IPS DF 4.7 (cell line): ENCODE measurements around the gene SLC17A1.

Source experiments
- DNase-seq: peaks from one replicate; pipeline ENCODE4 v3.0.0-alpha.2; 2013; ENCODE audit warnings: low spot score; ENCODE audit errors: extremely low read depth

The SLC17A1 gene

DNA sequence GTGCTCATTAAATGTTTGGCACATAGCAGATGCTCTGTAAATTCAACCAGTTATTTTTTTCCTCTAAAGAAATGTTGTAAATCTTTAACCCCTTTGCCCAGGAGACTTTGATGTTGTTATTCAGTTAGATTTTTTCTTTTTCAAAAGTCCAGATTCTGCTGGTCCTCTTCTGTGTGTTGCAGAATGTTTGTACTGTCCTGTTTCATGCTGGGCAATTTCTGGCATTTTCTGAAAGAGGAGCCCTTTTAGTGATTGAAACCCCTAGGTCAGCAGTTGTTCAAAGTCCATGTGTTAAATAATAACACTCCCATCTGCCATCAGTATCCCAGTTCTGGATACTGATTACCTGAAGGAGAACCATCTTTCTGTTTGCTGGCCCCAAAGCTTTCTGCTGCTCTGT is 1.3 kb upstream of the SLC17A1 start:
- no peak for DNase-seq

DNA sequence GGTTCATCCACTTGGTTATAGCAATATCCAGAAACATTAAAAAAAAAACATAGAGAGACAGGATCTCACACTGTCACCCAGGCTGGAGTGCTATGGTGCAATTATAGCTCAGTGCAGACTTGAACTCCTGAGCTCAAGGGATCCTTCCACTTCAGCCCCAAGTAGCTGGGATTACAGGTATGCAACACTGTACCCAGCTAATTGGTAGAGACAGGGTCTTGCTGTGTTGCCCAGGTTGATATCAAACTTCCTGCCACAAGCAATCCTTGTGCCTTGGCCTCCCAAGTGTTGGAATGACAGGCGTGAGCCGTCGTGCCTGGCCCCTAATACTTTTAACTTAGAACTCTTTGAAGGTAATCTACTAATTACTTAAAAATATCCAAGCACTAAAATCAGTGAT is 818 bp upstream of the SLC17A1 start:
- no peak for DNase-seq

DNA sequence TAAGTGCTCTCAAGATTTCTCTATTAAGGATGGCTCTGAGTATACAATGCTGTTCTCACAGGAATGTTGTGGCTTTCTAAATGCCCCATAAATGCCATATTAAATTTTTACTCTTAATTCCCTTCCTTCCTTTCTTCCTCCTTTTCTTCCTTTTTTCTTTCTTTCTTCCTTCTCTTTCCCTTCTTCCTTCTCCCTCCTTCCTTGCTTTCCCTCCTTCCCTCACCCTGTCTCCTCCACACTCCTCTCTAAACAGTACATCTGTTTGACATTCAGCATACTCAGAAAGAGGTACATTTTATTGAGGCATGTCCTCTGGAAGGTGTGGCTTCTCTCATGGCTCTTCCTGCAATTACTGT is 433 bp upstream of the SLC17A1 start:
- DNase-seq: no peak

DNA sequence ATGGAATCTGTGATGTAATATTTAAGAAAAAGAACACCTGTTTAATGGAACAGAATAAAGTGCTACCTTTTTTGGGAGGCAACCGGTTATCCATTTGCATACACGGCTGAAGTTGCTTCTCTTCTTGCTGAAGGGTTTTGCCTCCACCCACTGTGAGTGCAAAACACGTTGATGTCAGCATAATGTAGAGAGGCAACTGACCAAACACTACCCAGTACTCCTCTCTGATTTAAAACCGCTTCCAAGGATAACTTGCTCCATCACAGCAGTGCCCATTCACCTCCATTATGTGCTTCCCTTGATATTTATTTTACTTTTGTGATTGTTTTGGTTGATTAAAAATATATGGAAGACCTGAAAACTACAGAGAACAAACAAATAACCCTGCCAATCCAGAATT is 1.4 kb downstream of the SLC17A1 start:
- DNase-seq: no peak

DNA sequence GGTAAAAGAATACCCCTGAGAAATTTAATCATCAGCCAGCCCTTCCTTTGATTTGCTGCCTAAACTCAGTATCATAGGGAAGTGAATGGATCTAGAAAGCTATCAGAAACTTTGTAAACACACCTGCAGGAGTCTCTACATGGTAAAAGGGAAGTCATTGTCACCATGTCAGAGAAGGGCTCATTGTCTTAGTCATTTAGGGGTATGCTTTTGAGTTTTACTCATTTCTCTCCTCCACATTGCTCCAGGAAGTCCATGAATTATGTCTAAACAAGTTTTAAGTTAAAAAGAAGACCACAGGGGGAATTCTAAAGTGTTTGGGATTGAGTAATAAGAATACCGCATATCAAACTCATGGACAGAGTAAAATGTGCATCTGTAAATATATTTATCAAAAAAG is 2.5 kb downstream of the SLC17A1 start:
- no peak for DNase-seq

DNA sequence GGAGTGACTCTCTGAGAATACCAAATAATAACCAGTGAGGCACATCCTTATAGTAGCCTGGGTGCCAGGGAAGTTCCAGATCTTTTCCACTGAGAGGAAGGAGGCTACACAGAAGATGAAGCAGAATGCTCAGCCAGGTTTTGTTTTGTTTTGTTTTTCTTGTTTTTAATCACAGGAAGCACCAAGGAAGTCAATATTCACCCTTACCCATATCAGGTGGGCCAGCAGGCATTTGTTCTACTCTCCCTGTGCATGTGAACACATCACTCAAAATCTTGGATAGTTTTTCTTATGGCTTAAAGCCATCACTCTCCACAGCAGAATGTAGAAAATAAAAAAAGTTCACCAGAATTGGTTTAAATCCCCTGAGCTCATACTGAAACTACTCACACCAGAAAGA is 10.5 kb downstream of the SLC17A1 start:
- no peak for DNase-seq

DNA sequence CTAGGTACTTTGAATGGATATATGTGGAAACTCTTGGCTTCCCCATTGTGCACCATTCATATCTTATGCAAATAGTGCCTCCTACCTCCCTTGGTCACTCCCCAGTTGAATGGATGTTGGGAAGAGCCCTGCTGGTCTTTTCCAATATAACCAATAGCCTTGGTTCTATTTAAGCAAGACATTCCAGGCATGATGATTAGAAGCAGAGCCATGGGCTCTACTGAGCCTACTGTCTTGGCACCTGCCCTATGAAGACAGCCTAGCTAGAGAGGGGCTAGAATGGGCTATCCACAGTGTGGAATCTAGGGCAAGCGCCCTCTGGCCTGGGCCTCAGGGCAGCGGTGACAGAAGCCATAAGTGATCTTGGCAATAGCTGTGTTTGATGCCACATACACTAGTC is 15.6 kb downstream of the SLC17A1 start:
- no peak for DNase-seq

DNA sequence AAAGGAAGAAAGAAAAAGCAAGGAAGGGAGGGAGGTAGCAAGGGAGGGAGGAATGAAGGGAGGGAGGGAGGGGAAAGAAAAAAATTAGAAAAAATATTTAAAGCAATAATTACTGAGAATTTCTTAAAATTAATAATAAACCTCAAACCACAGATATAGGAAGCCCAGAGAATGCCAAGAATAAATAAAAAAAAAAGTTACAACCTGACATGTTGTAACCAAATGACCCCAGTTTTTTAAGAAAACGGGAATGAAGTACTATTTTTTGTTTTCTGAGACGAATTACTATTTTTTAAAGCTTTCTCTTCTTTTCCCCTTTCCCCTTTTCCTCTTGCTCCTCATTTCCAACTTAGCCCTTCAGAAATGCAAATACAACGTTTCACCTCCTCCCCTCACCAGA is 16.7 kb downstream of the SLC17A1 start:
- DNase-seq: no peak

DNA sequence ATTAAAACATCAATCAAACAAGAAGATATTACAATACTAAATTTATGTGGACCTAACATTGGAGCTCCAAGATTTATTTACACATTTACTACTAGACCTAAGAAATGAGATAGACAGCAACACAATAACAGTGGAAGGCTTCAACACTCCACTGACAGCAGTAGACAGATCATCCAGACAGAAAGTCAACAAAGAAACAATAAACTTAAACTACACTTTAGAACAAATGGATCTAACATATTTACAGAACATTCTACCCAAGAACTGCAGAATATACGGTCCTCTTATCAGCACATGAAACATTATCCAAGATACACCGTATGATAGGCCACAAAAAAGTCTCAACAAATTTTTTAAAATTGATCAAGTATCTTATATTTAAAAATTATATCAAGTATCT is 27.0 kb downstream of the SLC17A1 start:
- DNase-seq: no peak

DNA sequence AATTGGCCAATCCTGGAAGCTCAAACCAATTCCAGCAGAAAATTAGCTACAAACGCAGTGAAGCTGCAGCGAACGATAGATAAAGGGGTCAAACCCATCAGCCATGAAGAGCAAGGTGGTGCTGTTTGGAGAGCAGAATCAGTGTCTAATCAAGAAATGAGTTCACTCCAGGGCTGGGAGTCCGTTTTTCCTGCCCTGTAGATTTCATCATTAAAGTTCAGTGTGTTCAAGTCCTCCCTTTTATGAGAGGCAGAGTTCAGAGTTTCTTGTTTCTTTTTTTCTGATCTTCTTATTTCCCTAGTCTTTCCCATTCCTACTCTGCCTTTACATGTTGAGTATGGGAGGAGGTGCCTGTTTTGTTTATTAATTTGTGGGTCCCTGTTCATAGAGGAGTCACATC is 30.4 kb downstream of the SLC17A1 start:
- no peak for DNase-seq

DNA sequence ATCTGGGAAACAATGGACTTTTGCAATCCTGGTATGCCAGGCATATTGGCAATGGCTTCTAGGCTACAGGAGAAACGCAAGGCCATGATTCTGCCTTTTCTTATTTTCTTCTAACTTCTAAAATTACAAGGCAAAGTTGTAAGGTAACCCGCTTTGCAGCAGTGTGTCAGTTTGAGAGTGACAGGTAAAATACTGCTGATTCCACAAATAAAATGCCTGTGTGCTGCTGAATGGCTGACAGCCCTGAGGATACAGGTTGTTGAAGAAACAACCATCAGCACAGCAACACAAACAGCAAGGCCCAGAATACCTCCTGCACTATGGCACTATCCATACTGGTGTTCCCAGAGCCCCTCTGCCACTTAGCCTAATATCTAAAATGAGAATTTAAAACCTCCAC is 37.1 kb downstream of the SLC17A1 start:
- no peak for DNase-seq

DNA sequence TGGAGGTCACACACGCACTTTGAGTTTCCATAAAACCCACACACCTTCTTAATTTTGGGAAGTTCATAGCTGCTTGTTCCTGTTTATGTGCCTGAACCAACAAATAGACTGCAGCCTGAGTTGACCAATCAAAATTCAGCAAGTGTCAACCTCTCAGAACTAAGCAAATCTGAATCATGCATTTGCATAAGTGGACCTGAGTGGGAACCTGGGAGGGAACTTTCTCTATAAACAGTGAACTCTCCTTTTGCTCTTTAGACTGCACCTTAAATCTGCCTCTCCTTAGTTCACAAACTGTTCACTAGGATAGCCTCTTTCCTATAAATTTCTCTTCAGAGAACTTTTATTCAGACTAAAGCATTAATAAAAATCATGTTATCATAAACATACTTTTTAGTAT is 37.9 kb downstream of the SLC17A1 start:
- no peak for DNase-seq

DNA sequence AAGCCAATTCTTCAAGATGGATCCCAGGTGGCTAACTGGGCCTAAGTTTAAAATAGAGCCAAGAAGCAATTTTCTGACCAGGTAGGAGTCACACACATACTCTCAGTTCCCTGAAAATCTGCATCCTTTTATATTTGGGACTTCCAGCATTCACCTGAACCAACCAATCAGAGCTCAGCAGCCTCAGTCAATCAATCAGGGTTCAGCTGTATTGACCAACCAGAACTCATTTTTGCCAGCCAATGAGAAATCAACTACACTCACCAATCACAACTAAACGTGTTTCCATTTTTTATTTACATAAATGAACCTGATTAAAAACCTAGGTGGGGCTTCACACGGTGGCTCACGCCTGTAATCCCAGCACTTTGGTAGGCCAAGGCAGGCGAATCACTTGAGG is 39.8 kb downstream of the SLC17A1 start:
- DNase-seq: no peak

DNA sequence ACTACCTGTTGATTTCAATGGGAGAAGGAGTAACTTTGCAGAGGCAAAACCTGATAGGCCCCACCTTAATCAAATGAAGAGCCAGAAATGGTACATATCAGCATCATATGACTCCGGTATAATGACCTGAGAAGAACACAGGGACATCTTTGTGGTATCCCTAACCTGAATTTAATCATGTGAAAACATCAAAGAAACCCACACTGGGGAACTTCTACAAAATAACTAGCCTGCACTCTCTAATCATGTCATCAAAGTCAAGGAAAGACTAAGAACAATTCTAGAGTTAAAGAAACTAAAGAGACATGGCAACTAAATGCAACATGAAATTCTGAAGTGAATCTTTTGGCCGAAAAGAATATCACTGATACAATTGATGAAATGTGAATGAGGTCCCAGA is 42.4 kb downstream of the SLC17A1 start:
- no peak for DNase-seq

DNA sequence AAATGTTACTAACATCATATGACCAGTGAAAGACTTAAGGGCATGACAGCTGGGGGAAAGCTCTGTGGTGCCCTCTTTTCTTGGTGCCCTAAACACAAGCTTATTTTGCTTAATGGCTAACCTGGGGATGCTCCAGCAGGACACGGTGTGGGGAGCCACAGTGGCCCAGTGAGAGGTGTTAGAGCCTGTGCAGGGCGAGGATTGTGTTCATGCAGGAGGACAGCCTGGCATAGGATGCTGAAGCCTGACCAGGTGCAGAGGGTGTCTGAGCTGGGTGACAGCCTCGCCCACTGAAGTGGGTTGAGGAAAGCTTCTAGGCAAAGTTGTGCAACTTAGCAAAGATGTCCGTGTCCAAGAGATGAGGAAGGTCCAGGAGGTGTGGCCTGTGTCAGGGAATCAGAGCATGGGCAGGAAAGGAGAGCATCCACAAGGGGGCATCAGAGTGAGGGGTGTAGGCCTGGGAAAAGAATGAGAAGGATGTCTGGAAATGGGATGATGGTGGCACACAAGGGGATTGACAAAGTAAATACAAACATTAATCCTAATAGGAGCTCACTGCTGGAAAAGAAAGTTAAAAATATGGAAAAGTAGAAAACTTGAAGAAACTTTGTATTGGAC is 43.4 kb downstream of the SLC17A1 start:
- DNase-seq: peak; percentile 44

DNA sequence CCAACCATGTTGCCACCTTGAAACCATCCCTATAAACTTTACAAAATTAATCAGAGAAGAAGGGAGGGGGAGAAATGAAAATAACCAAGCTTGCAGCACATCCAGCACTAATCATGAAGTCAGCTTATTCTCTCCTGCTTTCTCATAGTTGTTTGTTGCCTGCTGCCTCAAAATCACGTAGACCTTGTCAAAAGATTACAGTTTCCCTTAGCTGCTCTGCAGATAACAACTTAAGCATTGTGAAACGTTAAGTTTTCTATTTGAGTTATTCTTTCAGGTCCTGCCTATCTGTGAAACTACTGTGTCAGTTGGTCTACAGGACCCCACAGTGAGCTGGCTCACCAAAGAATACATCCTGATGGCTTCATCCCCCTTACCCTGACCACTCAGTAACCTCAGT is 44.4 kb downstream of the SLC17A1 start:
- DNase-seq: no peak

DNA sequence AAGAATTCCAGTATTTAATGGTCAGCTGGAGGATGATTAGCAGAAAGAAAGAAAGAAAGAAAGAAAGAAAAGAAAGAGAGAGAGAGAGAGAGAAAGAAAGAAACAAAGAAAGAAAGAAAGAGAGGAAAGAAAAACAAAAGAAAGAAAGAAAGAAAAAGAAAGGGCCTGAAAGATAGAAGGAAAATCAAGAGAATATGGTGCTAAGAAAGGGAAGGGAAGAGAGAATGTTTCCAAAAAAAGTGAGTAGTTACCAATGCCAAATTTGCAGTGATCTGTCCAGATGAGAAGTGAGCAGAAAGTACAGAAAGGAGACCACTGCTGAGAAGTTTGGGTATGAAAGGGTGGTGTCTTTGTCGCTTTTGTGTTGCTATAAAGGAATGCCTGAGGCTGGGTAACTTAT is 50.7 kb downstream of the SLC17A1 start:
- no peak for DNase-seq

DNA sequence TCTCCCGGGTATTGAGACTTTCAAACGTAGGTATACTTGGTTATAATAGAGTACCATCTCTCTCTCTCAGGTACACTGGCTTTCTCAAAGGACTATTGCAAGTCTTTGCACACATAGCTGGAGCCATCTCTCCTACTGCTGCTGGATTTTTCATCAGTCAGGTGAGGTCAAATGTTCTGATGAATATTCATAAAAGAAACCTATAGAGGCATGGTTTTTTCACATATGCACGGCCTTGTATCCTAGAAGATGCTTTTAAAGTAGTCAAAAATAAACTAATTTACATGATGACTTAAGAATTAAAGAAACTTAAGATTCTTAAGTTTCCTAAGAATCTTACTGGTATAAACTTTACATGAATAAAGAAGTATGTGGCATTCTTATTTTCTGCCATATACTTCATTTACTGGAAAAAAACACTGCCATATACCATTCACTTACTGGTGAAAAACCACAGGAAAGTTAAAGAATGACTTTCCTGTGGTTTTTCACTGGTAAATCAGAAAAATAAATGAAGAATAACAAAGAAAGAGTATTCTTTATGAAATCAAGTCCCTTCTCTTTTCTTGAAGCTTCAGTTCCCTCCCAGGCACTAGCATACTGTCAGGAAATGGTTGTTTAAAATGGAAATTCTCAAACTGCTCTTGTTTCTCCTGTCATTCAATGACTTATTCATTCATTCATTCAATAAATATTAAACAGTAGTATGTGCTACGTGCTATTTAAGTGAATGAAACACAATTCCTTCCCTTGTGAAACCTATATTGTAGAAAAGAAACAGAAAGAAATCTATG is 53.8 kb downstream of the SLC17A1 start:
- no peak for DNase-seq

DNA sequence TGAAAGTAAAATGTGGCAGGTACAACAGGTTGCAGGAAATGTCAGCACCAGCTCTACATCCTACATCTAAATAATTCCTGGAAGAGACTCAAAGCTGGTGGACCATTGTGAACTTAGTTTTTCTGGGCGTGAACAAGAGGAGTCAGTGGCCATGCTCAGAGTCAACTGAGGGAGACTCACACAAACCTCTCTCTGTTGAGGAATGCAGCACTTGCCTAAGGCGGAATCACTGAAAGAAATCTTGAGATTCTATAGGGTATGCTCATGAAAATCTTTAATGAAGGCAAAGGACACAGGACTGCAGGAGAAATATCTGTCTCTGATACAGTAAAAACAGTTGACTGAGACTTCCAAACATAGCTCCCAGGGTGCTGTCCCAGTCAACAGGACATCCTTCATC is 54.8 kb downstream of the SLC17A1 start:
- DNase-seq: no peak

DNA sequence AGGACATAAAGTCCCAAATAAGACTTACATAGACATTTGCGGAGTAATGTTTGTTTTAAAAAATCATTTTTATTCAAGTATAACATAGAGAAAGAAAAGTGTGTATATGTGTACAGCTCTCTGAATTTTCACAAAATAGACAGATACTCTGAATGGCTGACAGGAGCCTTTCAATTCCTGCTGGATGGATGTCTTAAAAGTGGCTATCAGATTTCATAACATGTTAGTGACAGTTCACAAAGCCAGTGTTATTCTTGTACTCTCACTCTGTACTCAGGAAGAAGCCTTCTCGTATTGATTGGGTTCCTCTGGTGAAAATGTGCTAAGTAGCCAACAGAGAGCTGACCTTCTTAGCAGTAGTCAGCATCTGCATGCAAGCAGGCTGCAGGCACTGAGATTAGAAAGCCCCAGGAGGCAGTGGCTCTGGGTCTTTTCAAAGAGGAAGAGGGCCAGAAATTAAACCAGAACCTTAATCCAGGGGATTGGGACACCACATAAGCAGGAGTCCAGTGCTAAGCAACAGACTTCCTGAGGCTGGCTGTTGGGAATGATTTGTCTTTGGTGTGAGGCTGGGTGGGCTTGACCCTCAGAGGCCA is 57.6 kb downstream of the SLC17A1 start:
- DNase-seq: no peak

DNA sequence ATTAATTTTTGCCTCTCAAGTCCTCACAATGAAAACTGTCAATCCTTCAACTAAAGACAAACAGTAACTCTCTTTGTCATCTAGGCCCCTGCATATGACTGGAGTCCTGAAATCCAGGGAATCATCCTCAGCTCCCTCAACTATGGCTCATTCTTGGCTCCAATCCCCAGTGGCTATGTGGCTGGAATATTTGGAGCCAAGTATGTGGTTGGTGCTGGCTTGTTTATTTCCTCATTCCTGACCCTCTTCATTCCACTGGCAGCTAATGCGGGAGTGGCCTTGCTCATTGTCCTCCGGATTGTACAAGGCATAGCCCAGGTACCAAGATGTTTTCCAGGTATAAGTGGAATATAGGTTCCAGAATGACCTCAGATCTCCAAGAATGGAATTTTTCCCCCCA is 61.9 kb downstream of the SLC17A1 start:
- DNase-seq: no peak

DNA sequence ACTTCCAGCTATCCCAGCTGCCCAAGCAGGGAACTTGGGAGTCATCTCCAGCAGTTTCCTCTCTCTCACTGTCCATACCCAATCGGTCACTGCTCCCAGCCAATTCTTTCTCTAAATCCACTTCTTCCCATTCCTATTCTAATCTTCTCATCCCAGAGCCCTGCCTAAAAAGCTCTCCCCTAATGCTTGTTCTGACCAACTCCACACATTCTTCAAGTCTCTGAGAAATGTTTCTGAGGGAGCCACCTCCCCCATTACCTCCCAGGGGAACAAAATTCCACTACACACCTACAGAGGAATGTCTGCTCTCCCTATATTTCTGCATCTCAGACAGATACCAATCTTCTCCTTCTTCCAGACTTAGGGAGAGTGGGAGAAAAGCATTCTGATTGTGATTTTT is 63.3 kb downstream of the SLC17A1 start:
- DNase-seq: no peak

DNA sequence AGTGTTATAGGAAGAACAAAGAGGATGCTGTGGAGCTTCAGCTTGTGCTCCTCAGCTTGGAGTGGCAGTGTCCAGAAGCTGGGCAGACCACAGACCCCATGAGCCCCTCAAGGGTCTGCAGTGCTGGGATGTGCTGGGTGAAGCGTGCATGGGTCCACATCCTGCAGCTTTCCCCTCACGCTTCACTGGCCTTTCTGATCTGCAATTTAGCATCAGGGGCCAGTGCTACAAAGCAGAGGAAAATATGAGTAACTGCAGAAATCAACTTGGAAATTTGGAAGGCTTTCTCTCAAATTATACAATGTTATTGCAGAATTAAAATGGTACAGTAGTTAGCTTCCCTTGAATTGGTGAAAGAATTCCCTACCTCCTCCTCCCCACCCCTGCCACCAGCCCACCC is 67.2 kb downstream of the SLC17A1 start:
- no peak for DNase-seq
